ENCODE results near the gene RASSF3. TPM values are rescaled to one million over a fixed set of nuclear protein-coding genes. Genes with fewer than 3 reads are reported as not detected.

The RASSF3 gene
- total and polyA plus RNA-seq, 9 donors, result 18.2 to 64.5 (median 33.3) TPM

GRCh38 chr12:64567570-64567969, 42.7 kb upstream of the RASSF3 start:
- no peak for DNase-seq
- Histone ChIP-seq H3K4me3 (no peak overlapping the region), H3K27ac (no peak overlapping the region), H3K36me3 (no peaks in the 10 kb centered on the region), H3K4me1 (ENCODE audit: insufficient read depth) (peaks cover 15% of the 10 kb centered on the region), H3K9me3 (no peaks in the 10 kb centered on the region), H3K27me3 (no peaks in the 10 kb centered on the region)
- intact Hi-C loops (cut with DNase I), result no loop called here
- WGBS, 3 donors, result 82 to 91% (median 86%) methylated on average over 8 of the region's 8 CpGs
- no peak for TF ChIP-seq CTCF (IDR thresholded peaks at IDR 0.05)
- no peak for TF ChIP-seq EP300 (IDR thresholded peaks at IDR 0.05)
- no peak for TF ChIP-seq POLR2A (IDR thresholded peaks at IDR 0.05)

GRCh38 chr12:64568298-64568697, 42.0 kb upstream of the RASSF3 start:
- peaks cover 15% of the 10 kb centered on the region for H3K4me1 ChIP-seq (ENCODE audit: insufficient read depth)

DNA sequence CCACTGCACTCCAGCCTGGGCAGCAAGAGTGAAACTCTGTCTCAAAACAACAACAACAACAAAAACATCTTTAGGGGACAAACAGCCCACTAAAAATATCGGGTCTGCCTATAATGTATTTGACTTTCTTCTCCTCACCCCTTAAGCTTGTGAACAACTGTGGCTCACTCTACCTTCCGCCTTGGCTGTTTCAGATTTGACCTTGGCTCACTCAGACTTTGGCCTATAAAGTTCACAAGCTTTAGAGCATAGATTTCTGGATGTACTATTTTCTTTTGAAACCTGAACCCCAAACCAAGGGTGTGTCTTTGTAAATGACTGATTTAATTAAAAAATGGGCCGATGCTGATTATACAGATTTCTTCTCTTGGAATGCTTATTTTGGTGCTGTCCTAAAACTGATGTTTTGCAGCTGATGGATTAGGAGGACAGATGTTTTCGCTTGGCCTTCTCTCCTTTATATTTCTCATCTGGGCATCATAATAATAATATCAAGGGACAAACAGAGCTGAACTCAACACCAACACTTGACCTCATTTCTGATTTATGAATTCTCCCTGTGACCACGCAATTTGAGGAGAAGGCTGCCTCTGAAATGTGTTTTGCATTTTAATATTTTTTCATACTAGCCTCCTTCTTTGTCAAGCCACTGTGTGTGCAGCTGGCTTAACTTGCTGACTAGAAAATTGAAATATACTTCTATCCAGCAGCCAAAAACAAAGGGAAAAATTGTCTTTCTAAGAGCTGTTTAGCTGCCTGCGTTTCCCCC, 40.2 kb upstream of the RASSF3 start:
- no peak for DNase-seq
- no peaks in the 10 kb centered on the region for H3K9me3 ChIP-seq
- intact Hi-C loops (cut with DNase I), result no loop called here
- peaks cover 15% of the 10 kb centered on the region for H3K4me1 ChIP-seq (ENCODE audit: insufficient read depth)
- no peak for TF ChIP-seq CTCF (IDR thresholded peaks at IDR 0.05)
- TF ChIP-seq POLR2A (IDR thresholded peaks at IDR 0.05), result no peak
- no peak for TF ChIP-seq EP300 (IDR thresholded peaks at IDR 0.05)
- no peaks in the 10 kb centered on the region for H3K27me3 ChIP-seq
- no peaks in the 10 kb centered on the region for H3K36me3 ChIP-seq
- 39 to 45% (median 44%) methylated on average over 6 of the region's 6 CpGs for WGBS, 3 donors
- no peak overlapping the region for H3K4me3 ChIP-seq
- no peak overlapping the region for H3K27ac ChIP-seq

More at GRCh38 chr12:64568298-64568697, 42.0 kb upstream of the RASSF3 start:
- no peak overlapping the region for H3K4me3 ChIP-seq
- WGBS, 3 donors, result 90 to 91% (median 90%) methylated on average over 6 of the region's 6 CpGs
- H3K9me3 ChIP-seq, result no peaks in the 10 kb centered on the region
- no peak for DNase-seq
- no peaks in the 10 kb centered on the region for H3K27me3 ChIP-seq
- no peak overlapping the region for H3K27ac ChIP-seq
- H3K36me3 ChIP-seq, result no peaks in the 10 kb centered on the region
- intact Hi-C loops (cut with DNase I), result no loop called here
- TF ChIP-seq POLR2A (IDR thresholded peaks at IDR 0.05) (no peak), EP300 (IDR thresholded peaks at IDR 0.05) (no peak)

DNA sequence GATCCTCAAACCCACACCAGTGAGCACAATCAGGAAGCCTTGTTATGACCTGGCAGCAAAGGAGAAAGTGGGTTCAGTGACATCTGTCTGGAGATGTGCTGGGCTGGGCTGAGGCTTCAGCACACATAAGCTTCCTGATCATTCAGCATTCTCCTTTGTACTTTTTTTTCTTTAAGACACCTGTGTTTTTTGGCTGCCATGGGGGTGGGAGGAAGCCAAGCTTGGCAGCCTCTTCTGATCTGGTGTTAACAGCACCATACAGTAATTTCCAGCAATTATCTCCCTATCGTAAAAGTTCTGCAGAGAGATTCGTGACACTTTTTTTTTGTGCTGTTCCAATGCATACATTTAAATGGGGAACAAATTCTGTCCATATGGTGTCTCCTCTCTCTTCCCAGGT, 38.9 kb upstream of the RASSF3 start:
- Histone ChIP-seq H3K36me3 (no peaks in the 10 kb centered on the region), H3K4me1 (ENCODE audit: insufficient read depth) (peaks cover 12% of the 10 kb centered on the region), H3K27ac (no peak overlapping the region), H3K27me3 (no peaks in the 10 kb centered on the region), H3K4me3 (no peak overlapping the region), H3K9me3 (no peaks in the 10 kb centered on the region)
- intact Hi-C loops (cut with DNase I), result no loop called here
- no peak for DNase-seq
- no peak for TF ChIP-seq CTCF (IDR thresholded peaks at IDR 0.05)
- TF ChIP-seq EP300 (IDR thresholded peaks at IDR 0.05), result no peak
- TF ChIP-seq POLR2A (IDR thresholded peaks at IDR 0.05), result no peak
- 43 to 61% (median 49%) methylated on average over 2 of the region's 2 CpGs for WGBS, 3 donors

- H3K9me3 ChIP-seq, result no peaks in the 10 kb centered on the region
- WGBS, 3 donors, result 93 to 96% (median 95%) methylated on average over 2 of the region's 2 CpGs
- TF ChIP-seq POLR2A (IDR thresholded peaks at IDR 0.05), result no peak
- TF ChIP-seq EP300 (IDR thresholded peaks at IDR 0.05), result no peak
- no peak for TF ChIP-seq CTCF (IDR thresholded peaks at IDR 0.05)
- H3K36me3 ChIP-seq, result no peaks in the 10 kb centered on the region
- no peak for DNase-seq
- H3K4me1 ChIP-seq (ENCODE audit: insufficient read depth), result peaks cover 6% of the 10 kb centered on the region
- no peak overlapping the region for H3K27ac ChIP-seq
- no peak overlapping the region for H3K4me3 ChIP-seq
- H3K27me3 ChIP-seq, result no peaks in the 10 kb centered on the region
- intact Hi-C loops (cut with DNase I), result no loop called here
Observed at GRCh38 chr12:64572241-64572640, 38.1 kb upstream of the RASSF3 start.
